ENCODE data around the gene HS2ST1.

DNA sequence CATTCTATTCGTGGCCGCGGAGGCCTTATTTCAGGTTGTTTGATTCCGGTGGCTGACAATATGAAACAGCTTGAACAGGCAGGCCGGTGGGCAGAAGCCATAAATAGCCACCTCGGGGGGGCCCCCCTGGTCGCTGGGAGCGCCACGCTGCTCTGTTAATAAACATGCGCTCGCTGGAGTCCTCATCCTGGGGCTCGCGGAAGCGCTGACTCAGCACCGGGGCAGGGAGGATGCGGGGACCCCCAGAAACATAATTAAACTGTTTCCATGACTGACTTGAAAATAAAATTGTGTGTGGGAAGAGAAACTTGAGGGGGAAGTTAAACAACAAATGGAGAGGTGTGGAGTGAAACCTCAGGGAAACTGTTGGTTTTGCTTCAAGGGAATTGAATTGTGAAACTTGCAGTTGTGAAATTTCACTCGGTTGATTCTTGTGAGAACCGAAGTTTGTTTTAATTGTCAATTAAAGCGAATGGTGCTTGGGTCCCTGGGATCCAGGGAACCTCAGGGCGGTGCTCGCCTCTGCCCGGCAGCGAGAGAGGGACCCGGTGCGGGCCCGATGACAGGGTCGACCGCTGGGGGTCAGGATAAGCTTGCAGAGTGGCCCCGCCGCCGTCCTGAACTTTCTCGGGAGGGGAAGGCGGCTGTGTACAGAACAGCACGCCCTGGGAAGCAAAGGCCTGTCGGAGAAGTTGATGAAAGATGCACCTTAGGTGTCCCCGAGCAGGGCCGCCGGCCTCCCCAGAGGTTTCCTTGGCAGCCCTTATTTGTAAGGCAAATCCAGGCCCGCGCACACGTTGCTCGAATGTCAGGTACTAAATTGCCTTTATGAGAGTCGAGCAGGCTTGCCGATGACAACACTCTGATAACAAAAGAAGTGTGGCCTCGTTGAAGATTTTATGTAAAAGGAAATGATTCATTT, 237.3 kb downstream of the HS2ST1 start:
- no peak for TF ChIP-seq POLR2A (IDR thresholded peaks at IDR 0.05)
- TF ChIP-seq, protein P1, sequence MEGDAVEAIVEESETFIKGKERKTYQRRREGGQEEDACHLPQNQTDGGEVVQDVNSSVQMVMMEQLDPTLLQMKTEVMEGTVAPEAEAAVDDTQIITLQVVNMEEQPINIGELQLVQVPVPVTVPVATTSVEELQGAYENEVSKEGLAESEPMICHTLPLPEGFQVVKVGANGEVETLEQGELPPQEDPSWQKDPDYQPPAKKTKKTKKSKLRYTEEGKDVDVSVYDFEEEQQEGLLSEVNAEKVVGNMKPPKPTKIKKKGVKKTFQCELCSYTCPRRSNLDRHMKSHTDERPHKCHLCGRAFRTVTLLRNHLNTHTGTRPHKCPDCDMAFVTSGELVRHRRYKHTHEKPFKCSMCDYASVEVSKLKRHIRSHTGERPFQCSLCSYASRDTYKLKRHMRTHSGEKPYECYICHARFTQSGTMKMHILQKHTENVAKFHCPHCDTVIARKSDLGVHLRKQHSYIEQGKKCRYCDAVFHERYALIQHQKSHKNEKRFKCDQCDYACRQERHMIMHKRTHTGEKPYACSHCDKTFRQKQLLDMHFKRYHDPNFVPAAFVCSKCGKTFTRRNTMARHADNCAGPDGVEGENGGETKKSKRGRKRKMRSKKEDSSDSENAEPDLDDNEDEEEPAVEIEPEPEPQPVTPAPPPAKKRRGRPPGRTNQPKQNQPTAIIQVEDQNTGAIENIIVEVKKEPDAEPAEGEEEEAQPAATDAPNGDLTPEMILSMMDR (IDR thresholded peaks at IDR 0.05) = peak; percentile 40 to 75 (median 62)
